HG03066 (cell line): Measurements from ENCODE around the gene SERPIND1.
"Not testable (repeated sequence)": the region's sequence is repeated elsewhere in the genome, so short reads cannot be mapped to it uniquely, and the experiment has no call there.

Experiments used
- ATAC-seq: cut with Tn5 transposase; IDR thresholded peaks from one replicate; pipeline ENCODE4 v1.9.1; 2021; ENCODE audit warnings: low read depth; ENCODE audit not compliant: unreplicated experiment

SERPIND1 gene

GRCh38 chr22:20746431-20747189, 27.3 kb upstream of the SERPIND1 start:
- ATAC-seq: no peak

- no peak for ATAC-seq
Measured at GRCh38 chr22:20747223-20747622, 26.7 kb upstream of the SERPIND1 start.

- no peak for ATAC-seq
Measured at GRCh38 chr22:20748082-20748481, 25.8 kb upstream of the SERPIND1 start.

- ATAC-seq: peak; percentile 75
Measured at GRCh38 chr22:20748731-20749428, 25.0 kb upstream of the SERPIND1 start.

GRCh38 chr22:20749453-20749852, 24.5 kb upstream of the SERPIND1 start:
- ATAC-seq: no peak

- ATAC-seq: peak; percentile 41
Measured at GRCh38 chr22:20750461-20751184, 23.3 kb upstream of the SERPIND1 start.

- no peak for ATAC-seq
Measured at GRCh38 chr22:20751185-20751851, 22.6 kb upstream of the SERPIND1 start.

- no peak for ATAC-seq
Measured at GRCh38 chr22:20752104-20752741, 21.7 kb upstream of the SERPIND1 start.

- no peak for ATAC-seq
Measured at GRCh38 chr22:20752873-20753272, 21.0 kb upstream of the SERPIND1 start.

- ATAC-seq: no peak
Measured at GRCh38 chr22:20756846-20757245, 17.1 kb upstream of the SERPIND1 start.

- no peak for ATAC-seq
Measured at GRCh38 chr22:20758688-20759087, 15.2 kb upstream of the SERPIND1 start.

- no peak for ATAC-seq
Measured at GRCh38 chr22:20760084-20760483, 13.8 kb upstream of the SERPIND1 start.

- no peak for ATAC-seq
Measured at GRCh38 chr22:20761536-20761935, 12.4 kb upstream of the SERPIND1 start.

- ATAC-seq: no peak
Measured at GRCh38 chr22:20762233-20762796, 11.6 kb upstream of the SERPIND1 start.

GRCh38 chr22:20763630-20764470, 10.1 kb upstream of the SERPIND1 start:
- ATAC-seq: no peak

- ATAC-seq: no peak
Measured at GRCh38 chr22:20764471-20764720, 9.5 kb upstream of the SERPIND1 start.

- ATAC-seq: no peak
Measured at GRCh38 chr22:20764729-20765128, 9.2 kb upstream of the SERPIND1 start.

GRCh38 chr22:20765938-20766337, 8.0 kb upstream of the SERPIND1 start:
- ATAC-seq: no peak

- ATAC-seq: no peak
Measured at GRCh38 chr22:20766530-20766929, 7.4 kb upstream of the SERPIND1 start.

GRCh38 chr22:20769496-20769826, 4.5 kb upstream of the SERPIND1 start:
- ATAC-seq: not testable (repeated sequence)
